Activated CD4-positive, alpha-beta T cell treated with anti-CD3 and anti-CD28 coated beads for 1 hour (primary cell): ENCODE results near the gene RTP1.
"Not testable (repeated sequence)": the region's sequence is repeated elsewhere in the genome, so short reads cannot be mapped to it uniquely, and the experiment has no call there.

Experiments used
- DNase-seq: peaks from one replicate; pipeline ENCODE4 v3.0.0-alpha.2; 2020

Gene RTP1

DNA sequence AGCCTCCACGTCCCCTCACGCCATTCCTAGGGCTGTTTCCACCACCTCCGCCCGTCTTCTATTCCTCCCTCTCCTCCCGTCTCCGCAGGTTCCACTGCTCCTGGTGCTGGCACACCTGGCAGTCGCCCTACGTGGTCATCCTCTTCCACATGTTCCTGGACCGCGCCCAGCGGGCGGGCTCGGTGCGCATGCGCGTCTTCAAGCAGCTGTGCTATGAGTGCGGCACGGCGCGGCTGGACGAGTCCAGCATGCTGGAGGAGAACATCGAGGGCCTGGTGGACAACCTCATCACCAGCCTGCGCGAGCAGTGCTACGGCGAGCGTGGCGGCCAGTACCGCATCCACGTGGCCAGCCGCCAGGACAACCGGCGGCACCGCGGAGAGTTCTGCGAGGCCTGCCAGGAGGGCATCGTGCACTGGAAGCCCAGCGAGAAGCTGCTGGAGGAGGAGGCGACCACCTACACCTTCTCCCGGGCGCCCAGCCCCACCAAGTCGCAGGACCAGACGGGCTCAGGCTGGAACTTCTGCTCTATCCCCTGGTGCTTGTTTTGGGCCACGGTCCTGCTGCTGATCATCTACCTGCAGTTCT, 2.3 kb downstream of the RTP1 start:
- DNase-seq: not testable (repeated sequence)

DNA sequence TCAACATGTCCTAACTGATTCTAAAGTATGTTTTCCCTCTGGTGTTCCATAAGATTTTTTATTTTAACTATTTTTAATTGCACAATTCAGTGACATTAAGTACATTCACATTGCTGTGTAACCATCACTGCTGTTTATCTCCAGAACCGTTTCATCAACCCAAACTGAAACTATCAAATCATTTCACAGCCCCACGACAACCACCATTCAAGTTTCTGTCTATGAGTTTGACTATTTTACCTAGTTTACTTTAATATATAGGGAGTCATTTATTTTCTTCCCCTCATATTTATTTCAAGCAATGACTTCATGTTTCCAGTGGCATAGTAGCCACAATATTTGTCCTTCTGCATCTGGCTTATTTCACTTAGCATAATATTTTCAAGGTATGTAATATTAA, 8.4 kb downstream of the RTP1 start:
- no peak for DNase-seq

DNA sequence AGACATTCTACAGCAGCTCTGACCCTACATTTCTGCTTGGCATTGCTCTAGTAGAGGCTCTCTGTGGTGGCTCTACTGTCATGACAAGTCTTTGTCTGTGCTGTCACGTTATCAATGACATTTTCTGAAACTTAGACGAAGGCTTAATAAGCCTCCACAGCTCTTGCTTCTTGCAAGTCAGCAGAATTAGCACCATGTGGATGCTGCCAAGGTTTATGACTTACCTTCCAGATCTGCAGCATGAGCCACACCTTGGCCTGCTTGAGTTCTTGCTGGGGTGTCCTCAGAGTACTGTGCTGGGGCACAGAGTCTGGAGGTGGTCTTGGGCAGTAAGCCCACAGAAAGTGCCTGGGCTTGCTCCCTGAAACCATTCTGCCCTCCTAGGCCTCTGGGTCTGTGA, 9.8 kb downstream of the RTP1 start:
- DNase-seq: no peak

DNA sequence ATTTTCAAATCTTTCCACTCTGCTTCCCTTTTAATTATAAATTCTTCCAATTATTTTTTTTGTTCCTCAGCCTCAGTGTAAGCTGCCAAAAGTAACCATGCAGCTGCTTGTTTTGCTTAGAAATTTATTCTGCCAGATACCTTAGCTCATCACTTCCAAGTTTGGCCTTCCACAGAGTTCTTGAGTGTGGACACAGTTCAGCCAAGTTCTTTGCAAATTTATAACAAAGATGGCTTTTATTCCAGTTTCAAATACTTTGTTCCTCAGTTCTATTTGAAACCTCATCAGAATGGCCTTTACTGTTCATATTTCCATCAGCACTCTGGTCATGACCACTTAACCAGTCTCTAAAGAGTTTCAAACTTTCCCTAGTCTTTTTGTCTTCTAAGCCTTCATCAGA, 10.3 kb downstream of the RTP1 start:
- no peak for DNase-seq

DNA sequence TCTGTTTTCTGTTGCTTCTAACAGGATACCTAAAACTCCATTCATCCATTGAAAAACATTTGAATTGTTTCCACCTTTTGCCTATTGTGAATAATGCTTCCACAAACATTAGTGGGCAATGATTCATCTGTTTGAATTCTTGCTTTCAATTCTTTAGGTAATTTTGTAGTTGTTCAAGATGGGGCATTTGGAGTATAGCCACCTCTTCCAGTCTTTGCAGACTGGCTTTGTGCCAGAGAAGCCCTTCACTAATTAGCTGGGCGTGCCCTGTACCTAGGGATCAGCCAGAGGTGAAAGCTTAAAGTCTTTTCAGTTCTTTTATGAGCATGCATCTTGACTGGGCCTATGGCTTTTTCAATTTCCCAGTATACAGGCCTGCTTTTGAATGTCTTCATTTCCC, 10.9 kb downstream of the RTP1 start:
- no peak for DNase-seq

DNA sequence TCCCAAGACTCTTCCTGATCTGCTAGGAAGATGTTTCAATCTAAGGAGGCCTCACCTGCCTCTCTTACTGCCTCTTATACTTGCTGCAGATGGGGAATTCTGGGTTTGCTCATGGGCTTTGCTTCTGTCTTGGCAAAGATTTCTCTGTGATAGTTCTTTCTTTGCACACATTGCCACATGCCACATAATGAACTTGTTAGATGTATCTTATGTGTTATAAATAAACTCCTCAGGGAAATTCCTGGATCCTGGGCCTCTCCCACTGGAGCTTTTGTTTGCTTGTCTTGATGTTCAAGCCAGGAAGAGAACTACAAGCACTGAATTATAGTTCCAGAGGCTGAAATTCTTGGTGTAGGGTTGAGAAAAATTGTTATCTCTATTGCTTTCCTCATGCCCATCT, 12.2 kb downstream of the RTP1 start:
- DNase-seq: no peak

DNA sequence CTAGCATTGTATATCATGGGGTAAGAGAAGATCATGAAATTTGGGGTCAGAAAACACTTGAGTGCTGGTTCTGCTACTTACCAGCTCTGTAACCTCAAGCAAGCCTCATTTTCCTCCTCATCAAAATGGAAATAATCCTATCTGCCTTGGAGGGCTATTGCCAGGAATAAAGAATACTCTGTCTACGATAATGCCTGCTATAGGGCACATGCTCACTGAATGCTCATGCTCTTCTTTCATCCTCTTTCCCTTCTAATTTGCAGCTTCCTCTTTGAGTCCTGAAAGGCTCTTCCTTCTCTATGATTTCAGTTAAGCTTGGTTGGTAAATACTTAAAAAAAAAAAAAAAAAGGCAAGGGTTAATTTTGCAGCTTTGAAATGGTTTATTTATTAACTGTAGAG, 12.8 kb downstream of the RTP1 start:
- no peak for DNase-seq

DNA sequence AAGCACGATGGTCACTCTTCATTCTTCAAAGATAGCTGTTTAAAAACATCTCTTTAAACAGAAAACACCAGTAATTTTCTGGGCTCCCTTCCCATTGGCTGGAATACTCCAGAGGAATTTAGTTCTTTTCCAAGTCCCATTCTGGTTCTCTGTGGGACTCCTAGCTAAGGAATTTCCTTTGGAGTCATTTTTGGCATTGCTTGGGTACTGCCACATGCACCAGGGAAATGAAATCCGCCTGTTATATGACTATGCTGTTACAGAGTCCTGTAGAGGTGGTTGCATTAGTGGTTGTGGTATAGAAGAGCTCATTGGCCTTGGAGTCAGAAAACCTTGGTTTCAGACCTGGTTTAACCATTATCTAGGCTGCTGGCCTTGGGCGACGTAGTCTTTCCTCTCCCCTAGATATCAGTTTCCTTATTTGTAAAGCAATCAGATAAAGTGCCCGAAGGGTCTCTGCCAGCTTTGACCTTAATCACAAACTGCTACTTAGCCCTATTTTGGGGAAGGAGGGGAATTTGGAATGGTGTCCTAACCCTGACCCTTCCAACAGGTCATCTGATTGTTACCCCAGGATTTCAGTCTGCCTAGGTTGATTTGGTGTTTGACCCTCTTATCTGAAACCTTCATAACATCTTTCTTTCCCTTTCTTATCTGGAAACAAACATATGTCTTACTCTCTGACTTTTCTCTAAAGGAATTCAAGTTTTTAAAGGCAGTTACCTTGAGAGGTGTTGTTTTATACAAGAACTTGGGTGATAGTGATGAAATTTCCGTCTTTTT, 13.4 kb downstream of the RTP1 start:
- DNase-seq: no peak

DNA sequence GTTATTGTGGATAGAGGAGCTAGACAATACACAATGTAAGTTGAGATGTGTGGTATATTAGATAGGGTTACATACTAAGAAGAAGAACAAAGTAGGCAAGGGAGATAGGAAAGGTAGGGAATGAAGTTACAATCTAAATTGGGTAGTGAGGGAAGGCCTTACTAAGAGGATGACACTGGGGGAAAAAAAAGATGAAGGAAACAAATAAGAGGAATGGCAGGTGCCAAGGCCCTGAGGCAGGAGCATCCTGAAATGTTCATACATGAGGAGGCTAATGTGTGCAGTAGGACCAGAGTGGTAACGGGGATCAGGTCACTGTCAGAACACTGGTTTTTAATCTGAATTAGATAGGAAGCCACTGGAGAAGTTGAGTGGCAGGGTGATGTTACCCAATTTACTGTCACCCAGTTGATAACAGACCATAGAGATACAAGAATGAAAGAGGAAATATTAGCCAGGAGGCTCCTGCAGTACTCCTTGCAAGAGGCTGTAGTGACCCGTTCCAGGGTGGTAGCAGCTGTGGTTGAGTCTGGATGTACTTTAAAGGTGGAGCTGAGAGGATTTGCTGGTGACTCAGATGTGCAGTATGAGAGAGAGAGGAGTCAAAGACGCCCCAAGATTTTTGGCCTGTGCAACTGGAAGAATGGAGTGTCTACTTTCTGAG, 14.4 kb downstream of the RTP1 start:
- DNase-seq: no peak

DNA sequence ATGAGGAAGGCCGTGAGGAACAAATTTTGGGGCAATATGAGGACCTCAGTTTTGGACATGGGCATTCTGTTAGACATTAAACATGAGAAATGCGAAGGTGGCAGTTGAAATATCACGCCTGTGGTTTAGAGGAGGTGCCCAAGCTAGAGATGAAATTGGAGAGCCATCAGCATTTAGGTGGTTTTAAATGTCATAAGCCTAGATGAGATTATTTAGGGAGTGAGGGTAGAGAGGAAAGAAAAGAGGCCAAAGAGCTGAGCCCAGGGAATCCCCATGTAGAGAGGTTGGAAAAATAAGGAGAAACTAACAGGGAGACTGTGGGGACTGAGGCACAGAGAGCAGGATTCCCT, 14.9 kb downstream of the RTP1 start:
- no peak for DNase-seq

DNA sequence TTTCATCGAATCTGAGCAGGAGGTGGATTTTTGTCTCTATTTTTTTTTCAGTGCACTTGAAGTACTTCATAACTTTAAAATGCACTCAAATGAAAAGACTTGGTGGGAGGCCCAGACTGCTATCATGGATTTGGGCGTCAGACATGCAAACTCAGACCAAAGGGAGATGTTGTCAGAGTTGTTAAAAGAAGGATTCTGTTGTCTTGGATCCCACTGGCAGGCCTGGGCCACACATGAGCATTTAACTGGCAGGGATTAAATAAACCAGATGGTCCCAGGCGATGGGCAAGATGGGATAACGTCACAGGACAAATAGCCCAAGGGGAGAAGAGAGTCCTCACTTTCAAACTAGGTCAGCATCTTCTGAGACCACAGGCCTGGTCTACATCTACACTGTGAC, 15.4 kb downstream of the RTP1 start:
- DNase-seq: no peak

DNA sequence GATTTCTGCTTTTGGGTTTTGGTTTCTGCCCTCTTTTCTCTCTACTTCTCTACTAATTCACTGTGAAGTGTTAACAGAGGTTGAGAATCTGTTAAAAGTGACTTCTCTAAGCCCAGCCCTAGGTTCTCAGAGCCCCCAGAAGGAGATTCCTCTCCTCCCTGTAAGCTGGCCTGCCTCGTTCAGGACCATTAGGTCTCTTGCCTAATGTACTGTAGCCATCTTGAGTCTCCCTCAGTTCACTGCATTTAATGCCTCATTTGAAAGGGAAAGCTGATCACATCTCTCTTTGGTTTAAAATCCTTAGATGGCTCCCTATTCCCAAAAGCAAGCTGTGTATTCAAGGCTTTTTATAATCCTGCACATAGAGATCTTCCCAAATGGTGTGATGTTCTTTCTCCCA, 16.3 kb downstream of the RTP1 start:
- no peak for DNase-seq

DNA sequence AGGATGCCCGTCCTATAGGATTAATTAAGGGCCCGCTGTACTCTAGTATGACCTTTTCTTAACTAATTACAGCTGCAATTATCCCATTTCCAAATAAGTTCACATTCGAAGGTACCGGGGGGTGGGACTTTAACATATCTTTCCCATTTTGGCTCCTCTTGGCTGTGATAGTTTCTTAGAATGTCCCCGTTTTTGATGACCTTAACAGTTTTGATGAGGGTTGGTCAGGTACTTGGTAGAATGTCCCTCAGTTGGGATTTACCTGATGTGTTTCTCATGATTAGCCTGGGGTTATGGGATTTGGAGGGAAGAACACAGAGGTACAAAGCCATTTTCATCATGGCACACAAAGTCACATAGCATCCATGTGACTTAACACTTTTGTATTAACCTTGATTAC, 18.2 kb downstream of the RTP1 start:
- DNase-seq: no peak

DNA sequence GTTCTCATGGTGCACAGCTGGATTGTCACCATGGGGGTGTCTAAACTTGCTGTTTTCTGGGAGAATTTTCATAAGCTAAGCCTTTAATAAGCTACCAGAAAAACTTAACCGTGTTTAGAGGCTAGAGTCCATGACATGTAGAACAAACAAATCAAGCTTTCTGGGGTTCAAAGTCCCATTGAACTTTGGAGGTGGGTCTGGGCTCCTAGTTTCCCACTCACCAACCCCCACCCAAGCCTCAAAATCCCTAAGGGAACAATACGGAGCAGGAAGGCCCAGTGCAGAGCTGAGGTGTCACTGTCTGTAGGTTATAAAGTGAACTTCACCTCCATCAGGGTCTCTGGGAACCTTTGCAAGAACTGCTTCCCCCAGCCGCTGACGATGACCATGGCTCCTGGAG, 25.5 kb downstream of the RTP1 start:
- DNase-seq: no peak

DNA sequence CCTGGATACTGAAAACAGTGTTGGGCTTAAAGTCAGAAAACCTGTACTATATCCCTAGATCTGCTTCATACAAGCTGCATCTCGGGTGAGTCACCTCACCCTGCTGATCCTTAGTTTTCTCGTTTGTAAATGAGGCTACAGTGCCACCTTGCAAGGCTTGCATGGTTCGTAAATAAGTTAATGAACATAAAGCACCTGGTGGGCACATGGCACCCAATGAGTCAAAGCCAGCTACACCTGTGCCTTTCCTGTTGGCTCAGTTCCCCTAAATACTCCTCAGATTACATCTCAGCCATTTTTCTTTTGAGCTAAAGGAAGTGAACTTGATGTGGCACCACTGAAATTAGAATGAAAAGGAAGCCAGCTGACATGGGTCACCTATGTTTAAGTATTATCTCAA, 26.5 kb downstream of the RTP1 start:
- DNase-seq: no peak

DNA sequence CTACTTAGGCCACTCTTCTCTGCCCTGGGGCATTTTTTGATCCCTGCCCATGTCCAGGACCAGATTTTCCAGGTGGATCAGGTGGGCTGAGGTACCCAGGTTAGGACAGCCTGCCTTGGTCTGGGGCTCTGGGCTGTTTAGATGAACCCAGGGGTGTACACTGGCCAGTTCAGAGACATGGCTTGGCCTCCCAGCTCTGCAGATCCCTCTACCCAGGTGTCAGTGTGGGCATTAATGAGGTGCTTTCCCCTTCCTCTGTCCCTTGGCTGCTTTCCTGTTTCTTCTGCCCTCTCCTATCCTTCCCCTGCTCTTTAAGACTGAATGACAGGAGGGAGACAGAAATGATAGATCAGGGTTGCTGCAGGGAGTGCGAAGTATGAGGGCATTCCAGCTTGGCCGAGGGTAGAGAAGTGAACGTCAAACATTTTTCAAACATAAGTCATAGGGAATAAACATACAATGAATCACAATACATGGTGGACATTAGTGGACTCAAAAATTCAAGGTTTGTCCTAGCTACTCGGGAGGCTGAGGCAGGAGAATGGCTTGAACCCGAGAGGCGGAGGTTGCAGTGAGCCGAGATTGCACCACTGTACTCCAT, 30.5 kb downstream of the RTP1 start:
- DNase-seq: no peak

DNA sequence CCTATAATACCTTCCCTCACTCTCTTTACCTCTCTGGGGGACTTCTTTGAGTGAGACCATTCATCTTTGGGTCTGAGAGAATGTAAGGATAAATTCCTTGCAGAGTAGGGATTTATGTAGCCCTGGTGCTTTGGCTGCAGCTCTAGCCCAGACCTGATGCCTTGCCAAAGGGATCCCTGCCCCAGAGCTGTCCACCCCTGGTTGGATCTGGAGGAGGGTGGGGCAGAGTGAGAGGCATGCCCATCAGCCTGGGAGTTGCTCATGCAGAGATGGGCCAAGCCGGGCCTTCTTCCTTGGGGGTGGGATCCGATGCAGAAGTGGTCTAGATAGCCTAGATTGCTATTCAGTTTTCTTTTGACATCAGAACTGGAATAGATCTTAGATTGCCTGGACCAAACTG, 31.5 kb downstream of the RTP1 start:
- DNase-seq: no peak

DNA sequence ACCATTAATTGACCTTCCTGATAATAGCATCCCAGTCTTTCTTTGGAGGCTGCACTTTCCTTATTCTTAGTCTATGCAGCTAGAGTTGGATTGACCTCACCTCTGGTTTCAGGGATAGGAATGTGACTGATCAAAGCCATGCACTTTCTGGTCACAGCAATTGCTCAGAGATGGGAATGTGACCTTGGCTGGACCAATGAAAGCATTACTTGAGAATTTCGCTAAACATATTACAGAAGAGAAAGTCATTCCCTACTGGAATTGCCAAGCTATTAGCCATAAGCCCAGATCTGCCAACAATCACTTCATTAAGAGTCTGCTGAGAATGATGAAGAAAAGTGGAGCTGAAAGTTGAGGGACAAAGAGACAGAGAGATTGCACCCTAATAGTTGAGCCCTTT, 32.7 kb downstream of the RTP1 start:
- DNase-seq: no peak

DNA sequence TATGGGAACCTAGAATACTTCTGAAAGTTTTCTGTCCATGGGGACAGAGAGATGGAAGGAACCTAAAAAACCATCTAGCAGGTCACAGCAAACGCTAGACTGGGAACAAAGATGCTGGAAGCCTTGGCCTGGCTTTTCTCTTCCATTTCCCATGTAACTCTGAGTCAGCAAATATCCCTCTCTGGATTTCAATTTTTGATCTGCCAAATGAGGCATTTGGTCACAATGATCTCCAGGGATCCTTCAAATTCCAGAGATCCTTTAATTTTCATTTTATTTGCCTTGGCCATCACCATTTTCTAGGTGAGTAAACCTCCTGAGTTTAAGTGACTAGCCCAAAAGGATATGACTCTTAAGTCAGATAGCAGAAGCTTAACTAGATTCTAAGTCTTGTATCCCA, 39.7 kb downstream of the RTP1 start:
- no peak for DNase-seq

DNA sequence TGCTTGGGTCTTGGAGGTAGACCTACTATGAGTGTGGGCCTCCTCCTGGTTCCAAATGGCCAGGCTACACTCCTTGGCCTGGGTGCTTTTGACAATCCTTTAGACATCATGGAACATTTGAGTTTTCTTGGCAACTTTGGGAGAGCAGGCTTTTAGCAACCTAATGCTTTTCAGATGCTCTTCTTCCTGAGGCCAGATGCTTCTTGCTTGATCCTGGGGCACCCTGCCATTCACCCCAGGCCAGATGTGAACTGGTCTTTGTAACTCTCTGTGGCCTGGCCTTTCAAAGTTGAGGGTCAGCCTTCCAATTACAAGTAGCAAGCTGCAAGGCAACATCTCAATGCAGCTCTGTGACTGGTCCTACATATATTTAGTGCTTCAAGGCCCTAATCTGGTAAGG, 40.5 kb downstream of the RTP1 start:
- no peak for DNase-seq

DNA sequence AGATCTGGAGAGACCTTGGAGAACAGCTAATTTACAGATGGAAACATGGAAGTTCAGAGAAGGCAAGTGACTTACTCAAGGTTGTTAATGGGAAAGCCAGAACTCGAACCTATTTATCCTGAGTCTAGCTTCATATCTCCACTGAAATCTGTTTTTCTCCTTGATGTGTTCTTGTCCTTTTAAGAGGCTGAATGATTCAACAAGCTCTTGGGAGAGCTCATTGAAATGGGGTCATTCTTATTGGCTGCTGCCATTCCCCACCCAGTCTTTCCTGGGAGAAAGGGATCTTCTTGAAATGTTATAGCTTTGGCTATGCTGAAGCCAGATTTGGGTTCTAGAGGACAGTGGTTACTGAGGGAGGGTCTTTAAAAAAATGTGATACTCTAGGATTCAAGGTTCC, 41.0 kb downstream of the RTP1 start:
- DNase-seq: no peak

DNA sequence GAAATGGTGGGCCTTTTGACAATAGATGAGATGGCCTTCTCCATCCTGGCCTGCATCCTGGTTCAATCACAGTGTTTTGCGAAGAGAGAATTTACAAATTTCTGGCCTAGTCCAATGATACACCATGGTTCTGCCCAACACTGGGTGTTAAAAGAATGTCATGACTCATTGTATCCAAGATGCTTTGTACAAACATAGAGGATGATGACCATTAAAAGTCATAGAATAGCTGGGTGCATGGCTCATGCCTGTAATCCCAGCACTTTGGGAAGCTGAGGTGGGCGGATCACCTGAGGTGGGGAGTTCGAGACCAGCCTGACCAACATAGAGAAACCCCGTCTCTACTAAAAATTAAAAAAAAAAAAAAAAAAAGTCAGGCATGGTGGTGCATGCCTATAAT, 41.5 kb downstream of the RTP1 start:
- not testable (repeated sequence) for DNase-seq

DNA sequence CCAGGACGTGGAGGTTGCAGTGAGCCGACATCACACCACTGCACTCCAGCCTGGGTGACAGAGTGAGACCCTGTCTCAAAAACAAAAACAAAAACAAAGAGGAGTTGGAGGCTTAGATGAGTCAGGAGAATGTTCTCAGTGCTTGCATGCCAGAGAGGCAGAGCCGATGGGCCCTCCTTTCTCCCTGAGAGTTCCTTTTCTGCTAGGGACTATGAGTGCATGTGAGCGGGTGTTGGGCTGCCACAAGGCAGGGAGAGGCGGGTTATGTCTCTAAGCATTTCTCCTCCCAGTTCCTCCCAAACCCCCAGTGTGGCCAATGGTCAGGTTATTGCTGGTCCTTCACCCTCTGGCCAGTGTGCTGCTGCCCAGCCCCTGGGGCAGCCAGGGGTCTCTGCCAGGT, 45.1 kb downstream of the RTP1 start:
- DNase-seq: no peak

DNA sequence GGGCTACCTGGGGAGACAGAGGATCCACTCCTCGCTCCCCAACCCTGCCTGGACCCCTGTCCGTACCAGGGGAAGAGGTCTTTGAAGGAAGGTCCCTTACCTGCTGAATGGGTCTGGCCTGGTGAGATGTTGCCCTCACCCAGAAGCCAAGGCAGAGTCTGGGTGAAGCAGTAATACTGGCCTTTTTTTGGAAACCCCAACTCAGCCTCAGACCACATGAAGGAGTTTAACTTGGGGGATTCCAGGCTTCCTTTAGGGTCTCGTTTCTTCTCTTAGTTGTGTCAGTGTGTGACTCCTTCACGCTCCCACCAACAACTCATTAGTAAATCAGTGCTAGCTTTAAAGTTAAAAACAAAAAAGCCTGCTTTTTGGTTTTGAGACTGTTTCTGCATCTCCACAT, 45.6 kb downstream of the RTP1 start:
- no peak for DNase-seq
